Smooth muscle cell (in vitro differentiated cells): ENCODE measurements around the gene CDH20. TPM values are rescaled to one million over a fixed set of nuclear protein-coding genes. Genes with fewer than 3 reads are reported as not detected.

ENCODE experiments used
- DNase-seq: peaks from one replicate; lab custom pipeline; 2025; ENCODE audit not compliant: unreplicated experiment; lab: John Stamatoyannopoulos, UW
- H2AFZ ChIP-seq: fragments of 200-600 bp; sonication (generic); 2 replicates; pipeline ENCODE4 v1.6.0; 2016; ENCODE audit warnings: antibody characterized with exemption, low read depth, mild to moderate bottlenecking
- H3F3A ChIP-seq: fragments of 200-600 bp; sonication (generic); 2 replicates; pipeline ENCODE4 v1.6.0; 2017; ENCODE audit warnings: antibody characterized with exemption, low read depth
- H3K27ac ChIP-seq: fragments of 200-600 bp; sonication (generic); 2 replicates; pipeline ENCODE4 v1.5.1; 2016; ENCODE audit warnings: low read depth, mild to moderate bottlenecking
- H3K27me3 ChIP-seq: fragments of 200-600 bp; sonication (generic); 2 replicates; pipeline ENCODE4 v1.6.1; 2016; ENCODE audit warnings: low read depth, mild to moderate bottlenecking
- H3K36me3 ChIP-seq: fragments of 200-600 bp; sonication (generic); 2 replicates; pipeline ENCODE4 v1.5.1; 2016; ENCODE audit warnings: low read depth
- H3K4me1 ChIP-seq: fragments of 200-600 bp; sonication (generic); 2 replicates; pipeline ENCODE4 v1.5.1; 2016; ENCODE audit warnings: low read depth
- H3K4me2 ChIP-seq: fragments of 200-600 bp; sonication (generic); 2 replicates; pipeline ENCODE4 v1.6.0; 2016; ENCODE audit warnings: mild to moderate bottlenecking
- H3K4me3 ChIP-seq: fragments of 200-600 bp; sonication (generic); 2 replicates; pipeline ENCODE4 v1.5.1; 2016; ENCODE audit warnings: mild to moderate bottlenecking
- H3K79me2 ChIP-seq: fragments of 200-600 bp; sonication (generic); 2 replicates; pipeline ENCODE4 v1.6.0; 2016; ENCODE audit warnings: low read depth, mild to moderate bottlenecking
- H3K9ac ChIP-seq: fragments of 200-600 bp; sonication (generic); 2 replicates; pipeline ENCODE4 v1.6.0; 2016; ENCODE audit warnings: low read depth
- H3K9me3 ChIP-seq: fragments of 200-600 bp; sonication (generic); replicated peaks from 2 replicates; pipeline ENCODE4 v1.5.1; 2016; ENCODE audit warnings: low read depth
- H4K20me1 ChIP-seq: fragments of 200-600 bp; sonication (generic); 2 replicates; pipeline ENCODE4 v1.6.0; 2016; ENCODE audit warnings: low read depth
- WGBS: methylation state at CpG from one replicate; pipeline ENCODE4 v1.1.7; 2016; ENCODE audit warnings: low lambda C conversion rate; 5-methylcytosine and 5-hydroxymethylcytosine counted together
- polyA plus RNA-seq: library from polyadenylated mRNA; unstranded; fragments of >200 nt; fragmentation: Nextera tagmentation; extraction: Ambion mirVana; gene quantifications from 2 replicates; pipeline ENCODE4 v1.2.1, GENCODE V29; 2016
- total RNA-seq: library from RNA; depleted of rRNA; stranded (reverse); fragments of >200 nt; gene quantifications from 2 replicates; pipeline ENCODE4 v1.2.3, GENCODE V29; 2014
- TF ChIP-seq, protein P1 (sequence below): fragments of 200-600 bp; sonication (generic); IDR thresholded peaks from 2 replicates; pipeline ENCODE4 v1.5.1; 2017; ENCODE audit warnings: borderline replicate concordance, mild to moderate bottlenecking, antibody characterized with exemption; ENCODE audit not compliant: insufficient read depth, poor library complexity, severe bottlenecking

Gene CDH20
- total and polyA plus RNA-seq, 2 experiments from 2014 or later: 0.10 TPM; not detected in 1

- Histone ChIP-seq H3K4me3 (no peak overlapping the region), H3K27ac (no peak overlapping the region), H3K27me3 (no peaks in the 10 kb centered on the region), H3F3A (no peaks in the 10 kb centered on the region), H3K9me3 (no peaks in the 10 kb centered on the region), H3K79me2 (no peaks in the 10 kb centered on the region), H2AFZ (no peak overlapping the region), H3K4me2 (no peak overlapping the region), H3K9ac (no peak overlapping the region), H3K4me1 (peaks cover 2% of the 10 kb centered on the region), H3K36me3 (no peaks in the 10 kb centered on the region), H4K20me1 (no peaks in the 10 kb centered on the region)
- 95% methylated on average over 9 of the region's 9 CpGs for WGBS
- TF ChIP-seq, protein P1, sequence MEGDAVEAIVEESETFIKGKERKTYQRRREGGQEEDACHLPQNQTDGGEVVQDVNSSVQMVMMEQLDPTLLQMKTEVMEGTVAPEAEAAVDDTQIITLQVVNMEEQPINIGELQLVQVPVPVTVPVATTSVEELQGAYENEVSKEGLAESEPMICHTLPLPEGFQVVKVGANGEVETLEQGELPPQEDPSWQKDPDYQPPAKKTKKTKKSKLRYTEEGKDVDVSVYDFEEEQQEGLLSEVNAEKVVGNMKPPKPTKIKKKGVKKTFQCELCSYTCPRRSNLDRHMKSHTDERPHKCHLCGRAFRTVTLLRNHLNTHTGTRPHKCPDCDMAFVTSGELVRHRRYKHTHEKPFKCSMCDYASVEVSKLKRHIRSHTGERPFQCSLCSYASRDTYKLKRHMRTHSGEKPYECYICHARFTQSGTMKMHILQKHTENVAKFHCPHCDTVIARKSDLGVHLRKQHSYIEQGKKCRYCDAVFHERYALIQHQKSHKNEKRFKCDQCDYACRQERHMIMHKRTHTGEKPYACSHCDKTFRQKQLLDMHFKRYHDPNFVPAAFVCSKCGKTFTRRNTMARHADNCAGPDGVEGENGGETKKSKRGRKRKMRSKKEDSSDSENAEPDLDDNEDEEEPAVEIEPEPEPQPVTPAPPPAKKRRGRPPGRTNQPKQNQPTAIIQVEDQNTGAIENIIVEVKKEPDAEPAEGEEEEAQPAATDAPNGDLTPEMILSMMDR: no peak
- no peak for DNase-seq
Measured at GRCh38 chr18:61545281-61546245, 212.3 kb downstream of the CDH20 start.

- TF ChIP-seq, protein P1: no peak
- H3K4me3 ChIP-seq: no peak overlapping the region
- WGBS: 11% methylated on average over 3 of the region's 3 CpGs
- H3K4me2 ChIP-seq: no peak overlapping the region
- DNase-seq: no peak
- no peaks in the 10 kb centered on the region for H4K20me1 ChIP-seq
- H3F3A ChIP-seq: no peaks in the 10 kb centered on the region
- peaks cover 2% of the 10 kb centered on the region for H3K4me1 ChIP-seq
- H3K79me2 ChIP-seq: no peaks in the 10 kb centered on the region
- H3K9ac ChIP-seq: no peak overlapping the region
- H3K27me3 ChIP-seq: no peaks in the 10 kb centered on the region
- no peaks in the 10 kb centered on the region for H3K36me3 ChIP-seq
- no peaks in the 10 kb centered on the region for H3K9me3 ChIP-seq
- H3K27ac ChIP-seq: no peak overlapping the region
- H2AFZ ChIP-seq: no peak overlapping the region
Measured at GRCh38 chr18:61546590-61546989, 213.4 kb downstream of the CDH20 start.

DNA sequence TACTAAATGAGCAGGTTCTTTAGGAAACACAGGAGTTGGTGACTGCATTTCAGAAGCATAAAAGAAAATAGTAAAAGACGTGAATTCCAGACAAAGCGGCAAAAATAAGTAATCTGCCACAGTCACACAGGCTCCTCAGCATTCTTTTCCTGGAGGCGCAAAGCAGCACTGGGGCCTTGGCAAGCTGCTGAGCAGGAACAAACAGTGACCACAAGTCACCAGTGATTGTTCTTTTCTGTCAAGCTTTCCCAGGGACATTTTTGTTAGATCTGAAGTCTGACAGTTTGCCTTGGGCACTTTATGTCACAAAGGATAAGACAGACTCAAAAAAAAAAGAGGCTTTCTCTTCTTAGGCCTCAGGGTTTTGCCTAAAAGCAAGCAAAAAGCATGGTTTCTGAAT, 216.2 kb downstream of the CDH20 start:
- DNase-seq: no peak
- Histone ChIP-seq H3K27me3 (no peaks in the 10 kb centered on the region), H3K79me2 (no peaks in the 10 kb centered on the region), H3K27ac (peak overlapping the region; percentile 27), H3F3A (no peaks in the 10 kb centered on the region), H3K36me3 (no peaks in the 10 kb centered on the region), H2AFZ (no peak overlapping the region), H3K4me1 (peaks cover 2% of the 10 kb centered on the region), H4K20me1 (no peaks in the 10 kb centered on the region), H3K4me3 (no peak overlapping the region), H3K4me2 (peak overlapping the region; percentile 3), H3K9me3 (no peaks in the 10 kb centered on the region), H3K9ac (no peak overlapping the region)
- 60% methylated on average over 3 of the region's 3 CpGs for WGBS
- TF ChIP-seq, protein P1: no peak
